ENCODE measurements around the gene ZNF804A. TPM values are rescaled to one million over a fixed set of nuclear protein-coding genes. Genes with fewer than 3 reads are reported as not detected.

The ZNF804A gene
- polyA plus RNA-seq, 3 donors: 0.83 to 3.7 (median 1.8) TPM

DNA sequence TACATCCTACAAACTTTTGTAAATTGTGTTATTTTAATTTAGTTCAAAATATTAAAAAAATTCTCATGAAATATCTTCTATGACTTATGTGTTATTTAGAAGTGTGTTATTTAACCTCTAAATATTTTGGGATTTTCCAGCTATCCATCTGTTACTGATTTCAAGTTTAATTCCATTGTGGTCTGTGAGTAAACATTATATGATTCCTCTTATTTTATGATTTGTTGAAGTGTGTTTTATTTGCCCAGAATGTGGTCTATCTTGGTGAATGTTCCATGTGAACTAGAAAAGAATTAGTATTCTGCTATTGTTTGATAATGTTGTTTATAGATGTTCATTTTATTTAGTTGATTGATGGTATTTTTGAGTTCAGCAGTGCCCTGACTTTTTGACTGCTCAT lies 136.0 kb downstream of the ZNF804A start:
- Histone ChIP-seq H3K4me2 (replicated peaks; ENCODE audit: extremely low read depth, low read length, poor library complexity, severe bottlenecking) (no peak overlapping the region), H3K27ac (ENCODE audit: low read depth in 1 of 2, low read length in 2 of 2) (no peak overlapping the region), H3K79me2 (ENCODE audit: insufficient read depth, low read length) (no peaks in the 10 kb centered on the region), H3K36me3 (replicated peaks in 1 of 2; ENCODE audit: control insufficient read depth in 1 of 2, insufficient read depth in 2 of 2, low read length in 2 of 2) (no peaks in the 10 kb centered on the region), H4K20me1 (ENCODE audit: insufficient read depth, low read length) (no peaks in the 10 kb centered on the region), H2AFZ (ENCODE audit: insufficient read depth, low read depth, low read length, poor library complexity, severe bottlenecking) (no peak overlapping the region), H3K9ac (ENCODE audit: insufficient read depth, low read length, poor library complexity, severe bottlenecking) (no peak overlapping the region), H3K27me3 (ENCODE audit: control insufficient read depth in 2 of 2, insufficient read depth in 2 of 2, low read length in 2 of 2) (no peaks in the 10 kb centered on the region), H3K4me3 (replicated peaks in 1 of 3; ENCODE audit: low read depth in 2 of 3, low read length in 3 of 3) (no peak overlapping the region), H3K4me1 (ENCODE audit: control insufficient read depth in 1 of 2, insufficient read depth in 2 of 2, low read length in 2 of 2) (no peaks in the 10 kb centered on the region), H3K9me3 (replicated peaks in 1 of 2; ENCODE audit: control insufficient read depth in 1 of 2, insufficient read depth in 1 of 2, low read length in 2 of 2) (no peaks in the 10 kb centered on the region)
- no peaks in the 10 kb centered on the region for H3K27me3 Mint-ChIP-seq (ENCODE audit: low read depth in 3 of 3)
- TF ChIP-seq CTCF (IDR thresholded peaks at IDR 0.05): no peak
- H3K9me3 Mint-ChIP-seq: peaks cover 0 to 6% (median 2%) of the 10 kb centered on the region in 7 donors
- intact Hi-C loops (cut with micrococcal nuclease): no loop called here
- DNase-seq: no peak
- no peaks in the 10 kb centered on the region for H3K36me3 Mint-ChIP-seq
- H3K4me1 Mint-ChIP-seq: peaks cover 2% of the 10 kb centered on the region
- H3K4me3 Mint-ChIP-seq: no peak overlapping the region
- no peak overlapping the region for H3K27ac Mint-ChIP-seq

DNA sequence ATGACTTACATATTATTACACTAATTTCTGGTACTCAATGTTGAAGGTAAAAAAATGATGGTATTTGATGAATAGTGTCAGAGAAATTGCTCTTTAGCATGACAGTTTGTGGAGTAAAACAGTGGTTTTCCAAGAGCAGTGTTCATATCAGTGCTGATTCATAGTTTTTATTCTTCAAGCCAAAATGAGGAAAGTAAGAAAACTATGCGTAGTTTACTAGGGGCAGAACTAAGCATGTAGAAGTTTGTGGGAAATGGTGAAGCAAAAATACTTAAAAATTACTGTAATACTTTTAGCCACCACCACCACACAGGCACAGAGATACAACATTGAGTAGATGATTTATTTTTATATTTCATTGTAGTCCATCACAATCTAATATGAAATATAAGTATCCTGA lies 137.3 kb downstream of the ZNF804A start:
- no CpG with 5 or more reads among the region's 1 CpG for WGBS (ENCODE audit: insufficient coverage)
- Histone ChIP-seq H3K27me3 (ENCODE audit: control insufficient read depth in 2 of 2, insufficient read depth in 2 of 2, low read length in 2 of 2) (no peaks in the 10 kb centered on the region), H3K9me3 (replicated peaks in 1 of 2; ENCODE audit: control insufficient read depth in 1 of 2, insufficient read depth in 1 of 2, low read length in 2 of 2) (no peaks in the 10 kb centered on the region), H3K27ac (ENCODE audit: low read depth in 1 of 2, low read length in 2 of 2) (no peak overlapping the region), H3K4me2 (replicated peaks; ENCODE audit: extremely low read depth, low read length, poor library complexity, severe bottlenecking) (no peak overlapping the region), H3K4me1 (ENCODE audit: control insufficient read depth in 1 of 2, insufficient read depth in 2 of 2, low read length in 2 of 2) (no peaks in the 10 kb centered on the region), H2AFZ (ENCODE audit: insufficient read depth, low read depth, low read length, poor library complexity, severe bottlenecking) (no peak overlapping the region), H3K36me3 (replicated peaks in 1 of 2; ENCODE audit: control insufficient read depth in 1 of 2, insufficient read depth in 2 of 2, low read length in 2 of 2) (no peaks in the 10 kb centered on the region), H3K4me3 (replicated peaks in 1 of 3; ENCODE audit: low read depth in 2 of 3, low read length in 3 of 3) (no peak overlapping the region), H4K20me1 (ENCODE audit: insufficient read depth, low read length) (no peaks in the 10 kb centered on the region), H3K79me2 (ENCODE audit: insufficient read depth, low read length) (no peaks in the 10 kb centered on the region), H3K9ac (ENCODE audit: insufficient read depth, low read length, poor library complexity, severe bottlenecking) (no peak overlapping the region)
- no peak for DNase-seq
- peaks cover 0 to 6% (median 5%) of the 10 kb centered on the region in 7 donors for H3K9me3 Mint-ChIP-seq
- no peak for TF ChIP-seq CTCF (IDR thresholded peaks at IDR 0.05)
- H3K4me1 Mint-ChIP-seq: peaks cover 2% of the 10 kb centered on the region
- H3K27me3 Mint-ChIP-seq (ENCODE audit: low read depth in 3 of 3): no peaks in the 10 kb centered on the region
- H3K27ac Mint-ChIP-seq: no peak overlapping the region
- no peak overlapping the region for H3K4me3 Mint-ChIP-seq
- intact Hi-C loops (cut with micrococcal nuclease): no loop called here
- H3K36me3 Mint-ChIP-seq: no peaks in the 10 kb centered on the region

Data from CD14-positive monocyte (primary cell).